PC-9 (cell line): Measurements from ENCODE around the gene CFAP77. TPM values are rescaled to one million over a fixed set of nuclear protein-coding genes. Genes with fewer than 3 reads are reported as not detected.

Experiments
- BruUV-seq: library from RNA; stranded (reverse); fragments of 400-500 nt; replicated peaks from 2 replicates; lab custom pipeline; 2021; lab: Mats Ljungman, UMichigan
- CTCF ChIA-PET: fragments of 300-600 bp; sonication (Branson Sonifier 250); formaldehyde crosslinking; loops from one replicate; lab custom pipeline; 2022; ENCODE audit warnings: antibody characterized with exemption; lab: Charles Lee
- POLR2A ChIA-PET: fragments of 300-600 bp; sonication (Branson Sonifier 250); formaldehyde crosslinking; loops from one replicate; lab custom pipeline; 2022; ENCODE audit warnings: antibody characterized with exemption; ENCODE audit not compliant: unreplicated experiment; lab: Charles Lee
- DNase-seq, 2 experiments: peaks; one replicate each; pipeline versions ENCODE4 v3.0.0 to v3.0.0-alpha.2; 2015 to 2022; ENCODE audit warnings: mixed read lengths in 1 of 2
- H2AFZ ChIP-seq: fragments of 200-600 bp; sonication (generic); 2 replicates; pipeline ENCODE4 v1.8.1; 2017; ENCODE audit warnings: antibody characterized with exemption
- H3F3A ChIP-seq: fragments of 200-600 bp; sonication (generic); 2 replicates; pipeline ENCODE4 v1.8.1; 2017; ENCODE audit warnings: antibody characterized with exemption, mild to moderate bottlenecking, low read depth; ENCODE audit not compliant: insufficient read depth
- H3K27ac ChIP-seq: fragments of 200-600 bp; sonication (generic); 2 replicates; pipeline ENCODE4 v1.6.1; 2016; ENCODE audit warnings: mixed run types
- H3K27me3 ChIP-seq: fragments of 200-600 bp; sonication (generic); 2 replicates; pipeline ENCODE4 v1.6.1; 2016; ENCODE audit warnings: low read depth, mixed run types; ENCODE audit not compliant: insufficient read depth
- H3K36me3 ChIP-seq: fragments of 200-600 bp; sonication (generic); 2 replicates; pipeline ENCODE4 v1.6.1; 2016; ENCODE audit warnings: low read depth, mixed run types
- H3K4me1 ChIP-seq: fragments of 200-600 bp; sonication (generic); replicated peaks from 2 replicates; pipeline ENCODE4 v1.6.1; 2016; ENCODE audit warnings: mixed run types; ENCODE audit not compliant: insufficient read depth
- H3K4me2 ChIP-seq: fragments of 200-600 bp; sonication (generic); 2 replicates; pipeline ENCODE4 v1.6.1; 2017; ENCODE audit warnings: mixed run types
- H3K4me3 ChIP-seq: fragments of 200-600 bp; sonication (generic); 2 replicates; pipeline ENCODE4 v1.6.1; 2016; ENCODE audit warnings: mixed run types
- H3K79me2 ChIP-seq: fragments of 200-600 bp; sonication (generic); 2 replicates; pipeline ENCODE4 v1.6.1; 2017; ENCODE audit warnings: low read depth, mixed run types
- H3K9me2 ChIP-seq: fragments of 200-600 bp; sonication (generic); 2 replicates; pipeline ENCODE4 v1.8.1; 2017; ENCODE audit warnings: mild to moderate bottlenecking; ENCODE audit not compliant: insufficient read depth
- H3K9me3 ChIP-seq: fragments of 200-600 bp; sonication (generic); 2 replicates; pipeline ENCODE4 v1.8.1; 2016; ENCODE audit warnings: low read depth; ENCODE audit not compliant: insufficient read depth
- H4K20me1 ChIP-seq: fragments of 200-600 bp; sonication (generic); 2 replicates; pipeline ENCODE4 v1.8.1; 2017; ENCODE audit not compliant: insufficient read depth
- CTCF ChIP-seq: fragments of 200-600 bp; sonication (generic); conservative IDR thresholded peaks from 2 replicates; pipeline ENCODE4 v1.6.1; 2017; ENCODE audit warnings: mixed run types, antibody characterized with exemption, mild to moderate bottlenecking, moderate library complexity
- EZH2 ChIP-seq: fragments of 200-600 bp; sonication (generic); IDR thresholded peaks from 2 replicates; pipeline ENCODE4 v1.8.0; 2017; ENCODE audit warnings: antibody characterized with exemption, low read depth
- intact Hi-C: fragments of 100-400 bp; cut with micrococcal nuclease; formaldehyde crosslinking; loops from one replicate; pipeline ENCODE4 v1.10.0; 2022; ENCODE audit not compliant: unreplicated experiment
- total RNA-seq: library from RNA; stranded (reverse); gene quantifications from 2 replicates; pipeline ENCODE4 v1.2.3, GENCODE V29; 2021

The CFAP77 gene
- total RNA-seq, 1 experiment from 2014 or later: not detected

GRCh38 chr9:132481053-132481849 lies 71.2 kb downstream of the CFAP77 start:
- no TSS peak for BruUV-seq
- H3K9me2 ChIP-seq: no peaks in the 10 kb centered on the region
- H3K27ac ChIP-seq: no peak overlapping the region
- intact Hi-C loops: loop anchor here (5.0 kb wide), 1 partner anchor 34 kb away; no protein-coding TSS in a partner anchor
- no peaks in the 10 kb centered on the region for H3K4me1 ChIP-seq
- no peaks in the 10 kb centered on the region for H4K20me1 ChIP-seq
- no peak for DNase-seq
- no peak overlapping the region for H3K4me3 ChIP-seq
- no peak overlapping the region for H3K4me2 ChIP-seq
- H3K9me3 ChIP-seq: no peaks in the 10 kb centered on the region
- no peaks in the 10 kb centered on the region for H3K79me2 ChIP-seq
- H2AFZ ChIP-seq: no peak overlapping the region
- CTCF ChIA-PET: interaction anchor here (0.7 kb wide), 1 partner anchor 331 kb away, joined by 4 read pairs; no protein-coding TSS in a partner anchor
- POLR2A ChIA-PET: interaction anchor here (0.6 kb wide), 1 partner anchor 82 kb away, joined by 4 read pairs; no protein-coding TSS in a partner anchor
- H3K27me3 ChIP-seq: peaks cover 90% of the 10 kb centered on the region
- H3K36me3 ChIP-seq: no peaks in the 10 kb centered on the region
- TF ChIP-seq EZH2 (no peak), CTCF (no peak)
- H3F3A ChIP-seq: no peaks in the 10 kb centered on the region

GRCh38 chr9:132482196-132482813 lies 72.3 kb downstream of the CFAP77 start:
- no peak for DNase-seq
- H3F3A ChIP-seq: no peaks in the 10 kb centered on the region
- H3K4me3 ChIP-seq: no peak overlapping the region
- no peaks in the 10 kb centered on the region for H3K9me3 ChIP-seq
- peaks cover 90% of the 10 kb centered on the region for H3K27me3 ChIP-seq
- H4K20me1 ChIP-seq: no peaks in the 10 kb centered on the region
- no peaks in the 10 kb centered on the region for H3K36me3 ChIP-seq
- no peak overlapping the region for H3K4me2 ChIP-seq
- CTCF ChIA-PET: no interaction called here
- no peaks in the 10 kb centered on the region for H3K9me2 ChIP-seq
- H2AFZ ChIP-seq: no peak overlapping the region
- intact Hi-C loops: loop anchor here (5.0 kb wide), 1 partner anchor 35 kb away; no protein-coding TSS in a partner anchor
- POLR2A ChIA-PET: no interaction called here
- H3K79me2 ChIP-seq: no peaks in the 10 kb centered on the region
- no peaks in the 10 kb centered on the region for H3K4me1 ChIP-seq
- no TSS peak for BruUV-seq
- TF ChIP-seq CTCF (no peak), EZH2 (no peak)
- no peak overlapping the region for H3K27ac ChIP-seq

- no peak for DNase-seq
- H2AFZ ChIP-seq: no peak overlapping the region
- H3K27ac ChIP-seq: no peak overlapping the region
- H3K27me3 ChIP-seq: peaks cover 92% of the 10 kb centered on the region
- no peaks in the 10 kb centered on the region for H3K9me2 ChIP-seq
- H4K20me1 ChIP-seq: no peaks in the 10 kb centered on the region
- H3K79me2 ChIP-seq: no peaks in the 10 kb centered on the region
- TF ChIP-seq EZH2: no peak
- TF ChIP-seq CTCF: no peak
- no peak overlapping the region for H3K4me3 ChIP-seq
- peaks cover 4% of the 10 kb centered on the region; the same call in 1 of the 2 replicates for H3K9me3 ChIP-seq
- no peaks in the 10 kb centered on the region for H3K4me1 ChIP-seq
- ChIA-PET CTCF (no interaction called here), POLR2A (interaction anchor here (0.5 kb wide), 1 partner anchor 131 kb away, joined by 16 read pairs; the partner anchor contains the start of gene SETX)
- no TSS peak for BruUV-seq
- no peak overlapping the region for H3K4me2 ChIP-seq
- H3K36me3 ChIP-seq: no peaks in the 10 kb centered on the region
- no peaks in the 10 kb centered on the region for H3F3A ChIP-seq
- intact Hi-C loops: no loop called here
These were observed 75.4 kb downstream of the CFAP77 start for GRCh38 chr9:132485393-132485792.
